Measurements from ENCODE around the gene PPP3CA. TPM values are rescaled to one million over a fixed set of nuclear protein-coding genes. Genes with fewer than 3 reads are reported as not detected.

Gene PPP3CA
- total RNA-seq, 1 donor from 2014 or later, result 64.5 TPM

DNA sequence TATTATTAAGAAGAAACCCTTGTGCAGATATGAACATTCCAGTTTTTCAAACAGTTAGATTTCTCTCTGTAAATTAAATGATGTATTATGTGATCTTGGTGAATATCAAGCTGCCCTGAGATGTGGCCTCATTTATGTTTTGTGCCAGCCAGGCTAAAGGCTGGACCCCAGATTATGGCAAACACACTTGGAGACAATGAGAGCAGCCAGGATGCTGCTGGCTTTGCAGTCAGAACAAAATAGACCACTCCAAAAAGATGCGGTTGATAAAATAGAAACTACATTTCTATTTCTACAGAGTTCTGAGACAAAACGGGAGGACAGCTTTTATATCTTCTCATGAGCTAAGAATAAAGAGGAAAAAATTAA is 296.5 kb downstream of the PPP3CA start:
- no peaks in the 10 kb centered on the region for H3K36me3 ChIP-seq
- no peaks in the 10 kb centered on the region for H3K9me3 ChIP-seq
- H3K27me3 ChIP-seq, result no peaks in the 10 kb centered on the region
- H3K4me3 ChIP-seq, result no peak overlapping the region
- no peak for DNase-seq (ENCODE audit: low spot score in 2 of 2)
- TF ChIP-seq, protein P1, sequence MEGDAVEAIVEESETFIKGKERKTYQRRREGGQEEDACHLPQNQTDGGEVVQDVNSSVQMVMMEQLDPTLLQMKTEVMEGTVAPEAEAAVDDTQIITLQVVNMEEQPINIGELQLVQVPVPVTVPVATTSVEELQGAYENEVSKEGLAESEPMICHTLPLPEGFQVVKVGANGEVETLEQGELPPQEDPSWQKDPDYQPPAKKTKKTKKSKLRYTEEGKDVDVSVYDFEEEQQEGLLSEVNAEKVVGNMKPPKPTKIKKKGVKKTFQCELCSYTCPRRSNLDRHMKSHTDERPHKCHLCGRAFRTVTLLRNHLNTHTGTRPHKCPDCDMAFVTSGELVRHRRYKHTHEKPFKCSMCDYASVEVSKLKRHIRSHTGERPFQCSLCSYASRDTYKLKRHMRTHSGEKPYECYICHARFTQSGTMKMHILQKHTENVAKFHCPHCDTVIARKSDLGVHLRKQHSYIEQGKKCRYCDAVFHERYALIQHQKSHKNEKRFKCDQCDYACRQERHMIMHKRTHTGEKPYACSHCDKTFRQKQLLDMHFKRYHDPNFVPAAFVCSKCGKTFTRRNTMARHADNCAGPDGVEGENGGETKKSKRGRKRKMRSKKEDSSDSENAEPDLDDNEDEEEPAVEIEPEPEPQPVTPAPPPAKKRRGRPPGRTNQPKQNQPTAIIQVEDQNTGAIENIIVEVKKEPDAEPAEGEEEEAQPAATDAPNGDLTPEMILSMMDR (IDR thresholded peaks at IDR 0.05), result no peak
- intact Hi-C loops (cut with DNase I), result no loop called here
- no peaks in the 10 kb centered on the region for H3K4me1 ChIP-seq
- H3K27ac ChIP-seq, result no peak overlapping the region

- H3K27ac ChIP-seq, result no peak overlapping the region
- no peaks in the 10 kb centered on the region for H3K36me3 ChIP-seq
- intact Hi-C loops (cut with DNase I), result no loop called here
- no peak overlapping the region for H3K4me3 ChIP-seq
- H3K27me3 ChIP-seq, result no peaks in the 10 kb centered on the region
- no peak for DNase-seq (ENCODE audit: low spot score in 2 of 2)
- H3K9me3 ChIP-seq, result no peaks in the 10 kb centered on the region
- TF ChIP-seq, protein P1 (IDR thresholded peaks at IDR 0.05), result no peak
- H3K4me1 ChIP-seq, result no peaks in the 10 kb centered on the region
Observed at GRCh38 chr4:101050088-101050836, 297.1 kb downstream of the PPP3CA start.

GRCh38 chr4:101049549-101050001 is 297.8 kb downstream of the PPP3CA start:
- H3K9me3 ChIP-seq, result no peaks in the 10 kb centered on the region
- TF ChIP-seq, protein P1 (IDR thresholded peaks at IDR 0.05), result no peak
- intact Hi-C loops (cut with DNase I), result no loop called here
- no peaks in the 10 kb centered on the region for H3K36me3 ChIP-seq
- H3K27me3 ChIP-seq, result no peaks in the 10 kb centered on the region
- no peak overlapping the region for H3K27ac ChIP-seq
- no peaks in the 10 kb centered on the region for H3K4me1 ChIP-seq
- DNase-seq (ENCODE audit: low spot score in 2 of 2), result no peak
- no peak overlapping the region for H3K4me3 ChIP-seq

DNA sequence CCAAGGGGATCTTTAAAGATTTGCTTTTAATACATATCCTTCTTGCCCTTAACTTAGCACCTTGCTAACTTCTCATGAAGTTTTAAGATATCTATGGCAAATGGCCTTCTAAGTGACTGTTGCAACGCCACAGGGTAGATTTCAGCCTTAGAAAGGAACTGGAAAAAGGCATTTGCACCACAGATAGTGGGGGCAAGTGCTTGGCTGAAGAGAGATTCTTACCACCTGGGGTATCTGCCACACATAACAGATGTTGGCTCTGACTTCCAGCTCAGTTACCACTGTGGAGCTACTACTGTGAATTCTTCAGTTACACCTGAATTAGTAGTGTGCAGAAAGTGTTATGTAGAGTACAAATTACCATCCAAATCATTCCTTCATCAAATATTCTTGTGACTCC is 302.6 kb downstream of the PPP3CA start:
- Histone ChIP-seq H3K4me1 (no peaks in the 10 kb centered on the region), H3K9me3 (no peaks in the 10 kb centered on the region), H3K4me3 (no peak overlapping the region), H3K27me3 (no peaks in the 10 kb centered on the region), H3K36me3 (no peaks in the 10 kb centered on the region), H3K27ac (no peak overlapping the region)
- TF ChIP-seq, protein P1 (IDR thresholded peaks at IDR 0.05), result no peak
- intact Hi-C loops (cut with DNase I), result no loop called here
- DNase-seq (ENCODE audit: low spot score in 2 of 2), result no peak

GRCh38 chr4:101042847-101043246 is 304.5 kb downstream of the PPP3CA start:
- no peaks in the 10 kb centered on the region for H3K4me1 ChIP-seq
- no peak overlapping the region for H3K4me3 ChIP-seq
- H3K27ac ChIP-seq, result no peak overlapping the region
- DNase-seq (ENCODE audit: low spot score in 2 of 2), result no peak
- intact Hi-C loops (cut with DNase I), result no loop called here
- no peaks in the 10 kb centered on the region for H3K36me3 ChIP-seq
- H3K27me3 ChIP-seq, result no peaks in the 10 kb centered on the region
- no peaks in the 10 kb centered on the region for H3K9me3 ChIP-seq
- TF ChIP-seq, protein P1 (IDR thresholded peaks at IDR 0.05), result no peak
